Fibroblast of lung (primary cell): Measurements from ENCODE around the gene MYPN. TPM values are rescaled to one million over a fixed set of nuclear protein-coding genes. Genes with fewer than 3 reads are reported as not detected.

Experiments
- DNase-seq, 2 donors: peaks; one replicate each; pipeline versions ENCODE4 v3.0.0 to v3.0.0-alpha.2; 2010; ENCODE audit warnings: low read depth in 2 of 2
- H2AFZ ChIP-seq: 2 replicates; pipeline ENCODE4 v1.5.1; 2012; ENCODE audit warnings: low read length, control low read depth, inconsistent platforms
- H3K27ac ChIP-seq: 2 replicates; pipeline ENCODE4 v1.5.1; 2011; ENCODE audit warnings: low read length, control low read depth; ENCODE audit not compliant: insufficient read depth
- H3K27me3 ChIP-seq: 2 replicates; pipeline ENCODE4 v1.5.1; 2011; ENCODE audit warnings: mild to moderate bottlenecking, low read length; ENCODE audit not compliant: control insufficient read depth, insufficient read depth
- H3K36me3 ChIP-seq: 2 replicates; pipeline ENCODE4 v1.5.1; 2011; ENCODE audit warnings: low read length; ENCODE audit not compliant: control insufficient read depth, insufficient read depth
- H3K4me1 ChIP-seq: 2 replicates; pipeline ENCODE4 v1.5.1; 2011; ENCODE audit warnings: low read length; ENCODE audit not compliant: control insufficient read depth, insufficient read depth; ENCODE audit errors: extremely low read depth
- H3K4me2 ChIP-seq: 2 replicates; pipeline ENCODE4 v1.5.1; 2011; ENCODE audit warnings: low read length, control low read depth; ENCODE audit not compliant: insufficient read depth; ENCODE audit errors: extremely low read depth
- H3K4me3 ChIP-seq, 4 experiments: fragments of 200-600 bp in 1 of 4; sonication (generic) in 1 of 4; replicated peaks in 1 of 4; 2 replicates each; pipeline ENCODE4 v1.5.1; 2011 to 2016; ENCODE audit warnings: low read length in 4 of 4, low read depth in 3 of 4, mild to moderate bottlenecking in 3 of 4, control low read depth in 2 of 4, inconsistent platforms in 1 of 4, mixed read lengths in 1 of 4; ENCODE audit not compliant: insufficient read depth in 1 of 4; ENCODE audit errors: control extremely low read depth in 1 of 4
- H3K79me2 ChIP-seq: 2 replicates; pipeline ENCODE4 v1.5.1; 2012; ENCODE audit warnings: mild to moderate bottlenecking, low read length, inconsistent platforms; ENCODE audit not compliant: control insufficient read depth, insufficient read depth
- H3K9ac ChIP-seq: 2 replicates; pipeline ENCODE4 v1.5.1; 2011; ENCODE audit warnings: mild to moderate bottlenecking, low read length, control low read depth; ENCODE audit not compliant: insufficient read depth
- H3K9me3 ChIP-seq: 2 replicates; pipeline ENCODE4 v1.5.1; 2012; ENCODE audit warnings: low read depth, low read length; ENCODE audit not compliant: control insufficient read depth, insufficient read depth
- H4K20me1 ChIP-seq: 2 replicates; pipeline ENCODE4 v1.5.1; 2011; ENCODE audit warnings: low read length; ENCODE audit not compliant: control insufficient read depth, insufficient read depth; ENCODE audit errors: extremely low read depth
- EZH2 ChIP-seq: IDR thresholded peaks from 2 replicates; pipeline ENCODE4 v1.5.1; 2012; ENCODE audit warnings: low read length, control low read depth, mild to moderate bottlenecking; ENCODE audit errors: missing control alignments
- polyA plus RNA-seq, 2 donors: library from polyadenylated mRNA; depleted of rRNA in 1 of 2; stranded (reverse) in 1 of 2; unstranded in 1 of 2; fragments of >200 nt; gene quantifications; 2 replicates each; pipeline ENCODE4 v1.2.1, GENCODE V29; 2011 to 2012; ENCODE audit warnings: missing spikeins in 1 of 2
- total RNA-seq: library from RNA; depleted of rRNA; stranded (reverse); fragments of >200 nt; gene quantifications from 2 replicates; pipeline ENCODE4 v1.2.1, GENCODE V29; 2014
- TF ChIP-seq, protein P1 (sequence below), 2 donors: IDR thresholded peaks in 1 of 2; conservative IDR thresholded peaks in 1 of 2; 1 replicate in 1 of 2; 2 replicates in 1 of 2; pipeline ENCODE4 v1.5.1; 2011 to 2012; ENCODE audit warnings: low read length in 2 of 2, control low read depth in 1 of 2, inconsistent platforms in 1 of 2, low read depth in 1 of 2, mild to moderate bottlenecking in 1 of 2

The MYPN gene
- total and polyA plus RNA-seq, 2 donors (not counting 1 experiment from before 2014, with no cell fraction given): 0.77 to 1.2 TPM

DNA sequence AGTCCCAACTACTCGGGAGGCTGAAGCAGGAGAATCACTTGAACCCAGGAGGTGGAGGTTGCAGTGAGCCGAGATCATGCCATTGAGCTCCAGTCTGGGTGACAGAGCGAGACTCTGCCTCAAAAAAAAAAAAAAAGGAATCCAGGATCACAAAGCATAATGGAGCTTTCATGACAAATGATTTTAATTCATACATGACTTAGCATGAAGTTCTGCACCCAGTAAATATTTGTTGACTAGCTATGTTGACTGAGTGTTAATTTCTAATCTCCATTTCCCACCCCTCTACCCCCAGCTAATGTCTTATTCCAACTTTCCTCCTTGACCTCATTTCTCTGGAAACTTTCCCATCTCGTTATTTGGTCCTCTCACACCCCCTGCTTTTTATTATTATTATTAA is 69.3 kb downstream of the MYPN start:
- Histone ChIP-seq H3K4me3 (no peak overlapping the region), H3K36me3 (no peaks in the 10 kb centered on the region), H3K4me1 (no peaks in the 10 kb centered on the region), H3K27ac (no peak overlapping the region), H3K9me3 (no peaks in the 10 kb centered on the region), H3K4me2 (no peak overlapping the region), H4K20me1 (no peaks in the 10 kb centered on the region), H3K27me3 (no peaks in the 10 kb centered on the region), H3K9ac (no peak overlapping the region), H3K79me2 (no peaks in the 10 kb centered on the region), H2AFZ (no peak overlapping the region)
- no peak for DNase-seq
- TF ChIP-seq, protein P1, sequence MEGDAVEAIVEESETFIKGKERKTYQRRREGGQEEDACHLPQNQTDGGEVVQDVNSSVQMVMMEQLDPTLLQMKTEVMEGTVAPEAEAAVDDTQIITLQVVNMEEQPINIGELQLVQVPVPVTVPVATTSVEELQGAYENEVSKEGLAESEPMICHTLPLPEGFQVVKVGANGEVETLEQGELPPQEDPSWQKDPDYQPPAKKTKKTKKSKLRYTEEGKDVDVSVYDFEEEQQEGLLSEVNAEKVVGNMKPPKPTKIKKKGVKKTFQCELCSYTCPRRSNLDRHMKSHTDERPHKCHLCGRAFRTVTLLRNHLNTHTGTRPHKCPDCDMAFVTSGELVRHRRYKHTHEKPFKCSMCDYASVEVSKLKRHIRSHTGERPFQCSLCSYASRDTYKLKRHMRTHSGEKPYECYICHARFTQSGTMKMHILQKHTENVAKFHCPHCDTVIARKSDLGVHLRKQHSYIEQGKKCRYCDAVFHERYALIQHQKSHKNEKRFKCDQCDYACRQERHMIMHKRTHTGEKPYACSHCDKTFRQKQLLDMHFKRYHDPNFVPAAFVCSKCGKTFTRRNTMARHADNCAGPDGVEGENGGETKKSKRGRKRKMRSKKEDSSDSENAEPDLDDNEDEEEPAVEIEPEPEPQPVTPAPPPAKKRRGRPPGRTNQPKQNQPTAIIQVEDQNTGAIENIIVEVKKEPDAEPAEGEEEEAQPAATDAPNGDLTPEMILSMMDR (conservative IDR thresholded peaks at IDR 0.05 in 1 of 2, IDR thresholded peaks at IDR 0.05 in 1 of 2; ENCODE audit: low read depth in 1 of 2, low read length in 2 of 2): no peak
- TF ChIP-seq EZH2: no peak

DNA sequence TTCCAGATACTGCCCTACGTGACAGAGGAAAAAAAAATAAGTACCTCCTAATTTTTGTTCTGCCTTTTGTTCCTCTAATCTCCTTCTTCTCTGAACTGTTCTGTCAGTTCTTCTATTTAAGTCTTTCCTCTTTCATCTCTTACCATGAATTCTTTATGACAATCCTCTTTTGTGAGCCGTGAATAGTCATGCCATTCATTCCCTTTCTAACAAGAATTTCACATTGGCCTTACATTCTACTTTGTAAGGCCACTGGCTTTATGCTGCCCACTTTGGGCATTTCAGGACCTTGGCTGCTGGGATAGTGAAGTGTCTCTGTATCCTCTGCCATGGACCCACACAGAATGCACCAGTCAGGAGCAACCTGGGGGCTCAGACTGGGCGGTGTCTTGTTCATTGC is 69.7 kb downstream of the MYPN start:
- TF ChIP-seq EZH2: no peak
- TF ChIP-seq, protein P1 (conservative IDR thresholded peaks at IDR 0.05 in 1 of 2, IDR thresholded peaks at IDR 0.05 in 1 of 2; ENCODE audit: low read depth in 1 of 2, low read length in 2 of 2): no peak
- Histone ChIP-seq H3K27ac (no peak overlapping the region), H4K20me1 (no peaks in the 10 kb centered on the region), H3K27me3 (no peaks in the 10 kb centered on the region), H3K36me3 (no peaks in the 10 kb centered on the region), H2AFZ (no peak overlapping the region), H3K4me2 (no peak overlapping the region), H3K4me3 (no peak overlapping the region), H3K9me3 (no peaks in the 10 kb centered on the region), H3K79me2 (no peaks in the 10 kb centered on the region), H3K9ac (no peak overlapping the region), H3K4me1 (no peaks in the 10 kb centered on the region)
- DNase-seq: no peak

- H3K36me3 ChIP-seq: no peaks in the 10 kb centered on the region
- H3K9ac ChIP-seq: no peak overlapping the region
- TF ChIP-seq EZH2: no peak
- TF ChIP-seq, protein P1 (conservative IDR thresholded peaks at IDR 0.05 in 1 of 2, IDR thresholded peaks at IDR 0.05 in 1 of 2; ENCODE audit: low read depth in 1 of 2, low read length in 2 of 2): no peak
- H3K27ac ChIP-seq: no peak overlapping the region
- no peak for DNase-seq
- H2AFZ ChIP-seq: no peak overlapping the region
- H3K27me3 ChIP-seq: no peaks in the 10 kb centered on the region
- H3K9me3 ChIP-seq: no peaks in the 10 kb centered on the region
- no peaks in the 10 kb centered on the region for H3K79me2 ChIP-seq
- no peaks in the 10 kb centered on the region for H4K20me1 ChIP-seq
- no peaks in the 10 kb centered on the region for H3K4me1 ChIP-seq
- H3K4me2 ChIP-seq: no peak overlapping the region
- no peak overlapping the region for H3K4me3 ChIP-seq
These were observed 71.2 kb downstream of the MYPN start for GRCh38 chr10:68180490-68180889.
